PC-3 (cell line): ENCODE data around the gene FLRT1.

Experiments used
- CTCF ChIP-seq: fragments of 300-600 bp; sonication (generic); conservative IDR thresholded peaks from 2 replicates; pipeline ENCODE4 v1.5.1; 2017; ENCODE audit warnings: antibody characterized with exemption, low read depth, mild to moderate bottlenecking, low read length
- EZH2 ChIP-seq: fragments of 300-600 bp; sonication (generic); IDR thresholded peaks from one replicate; pipeline ENCODE4 v1.6.1; 2017; ENCODE audit warnings: antibody characterized with exemption, mild to moderate bottlenecking, low read length; ENCODE audit not compliant: unreplicated experiment

GRCh38 chr11:63996512-63996911 is 39.2 kb upstream of the FLRT1 start:
- TF ChIP-seq CTCF (no peak), EZH2 (no peak)
